Left ventricle myocardium superior (tissue), 1 donor: Measurements from ENCODE around the gene QPCT. TPM values are rescaled to one million over a fixed set of nuclear protein-coding genes. Genes with fewer than 3 reads are reported as not detected.

Source experiments
- ATAC-seq: fragments of 200-7000 bp; cut with Tn5 transposase; one replicate; pipeline ENCODE4 v1.9.1; 2020; ENCODE audit warnings: mild to moderate bottlenecking, moderate library complexity
- DNase-seq: peaks from one replicate; pipeline ENCODE4 v3.0.0-alpha.2; 2020
- intact Hi-C: fragments of 100-400 bp; cut with micrococcal nuclease; formaldehyde crosslinking; loops from one replicate; pipeline ENCODE4 v1.11.0; 2022
- total RNA-seq: library from RNA; stranded (reverse); fragmentation: NEBNext Ultra II Directional; extraction: Animal tissue kit (Norgen Biotek cat#: 25700); gene quantifications from one replicate; pipeline ENCODE4 v1.2.1, GENCODE V29; 2021
- donor health status: DM: no; HTN: yes; CAD: no; lungs with severe emphysema.

The QPCT gene
- total RNA-seq, 1 donor from 2014 or later: 0.77 TPM

DNA sequence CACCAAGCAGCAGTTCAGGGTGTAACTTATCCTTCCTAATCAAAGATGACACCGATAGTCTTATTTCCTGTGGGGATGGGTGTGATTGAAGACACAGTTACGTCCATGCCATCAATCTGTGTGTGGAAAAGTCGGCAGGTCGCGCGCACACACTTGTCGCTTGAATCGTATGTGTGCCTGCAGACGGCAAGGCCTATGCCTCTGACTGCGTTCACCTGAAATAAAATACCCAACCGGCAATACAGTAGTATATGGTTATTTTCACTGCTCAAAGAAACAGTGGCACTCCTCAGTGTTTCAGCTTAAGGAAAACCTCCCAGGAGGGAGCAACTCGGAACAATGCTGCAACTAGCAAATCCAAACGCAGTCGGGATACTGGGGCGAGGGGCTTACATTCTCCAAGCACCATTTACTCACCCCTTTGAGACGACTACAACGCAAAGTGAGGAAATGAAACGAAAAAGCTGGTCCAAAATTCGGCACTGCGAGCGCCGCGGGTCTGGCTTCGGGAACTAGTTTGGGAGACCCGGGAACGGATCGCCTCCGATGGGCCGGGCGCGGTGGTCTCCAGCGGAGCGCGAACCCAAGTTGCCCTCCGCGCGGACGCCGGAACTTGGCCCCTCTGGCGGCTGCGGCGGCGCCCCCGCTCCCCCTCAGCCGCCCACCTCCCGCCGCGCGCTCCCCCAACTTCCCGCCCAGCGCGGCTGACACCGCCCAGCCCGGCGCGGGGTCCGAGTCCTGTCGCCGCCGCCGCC is 20.5 kb upstream of the QPCT start:
- intact Hi-C loops: no loop called here
- DNase-seq (peak; percentile 54), ATAC-seq (peak; percentile 44)

GRCh38 chr2:37324536-37324785 is 20.0 kb upstream of the QPCT start:
- intact Hi-C loops: no loop called here
- ATAC-seq (no peak), DNase-seq (peak; percentile 91)

- intact Hi-C loops: no loop called here
- DNase-seq (no peak), ATAC-seq (peak; percentile 94)
Measured at GRCh38 chr2:37324786-37325624, 19.4 kb upstream of the QPCT start, which contains the start of gene PRKD3. Gene PRKD3 (minus strand): TSS chr2:37324833. CDS start chr2:37316524, 8,309 bp downstream.

GRCh38 chr2:37325625-37326071 is 18.8 kb upstream of the QPCT start:
- intact Hi-C loops: no loop called here
- ATAC-seq (no peak), DNase-seq (peak; percentile 33)

DNA sequence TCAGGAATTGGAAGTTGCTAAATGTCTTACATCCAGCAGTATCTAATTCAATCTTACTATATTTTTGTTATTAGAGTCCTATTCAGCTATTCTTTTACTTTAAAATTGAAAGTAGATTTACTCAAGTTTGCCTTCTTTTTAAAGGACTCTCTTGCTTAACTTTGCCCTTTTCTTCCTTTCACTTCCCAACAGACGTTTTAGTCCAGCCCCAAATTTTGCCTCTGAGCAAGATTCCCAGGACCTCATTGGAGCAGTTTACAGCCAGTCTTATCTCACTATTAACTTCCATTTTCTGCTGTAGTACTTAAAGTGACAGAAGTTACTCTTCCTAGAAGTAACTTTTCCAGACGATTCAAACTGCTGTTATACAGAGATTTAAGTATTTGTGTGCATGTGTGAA is 18.1 kb upstream of the QPCT start:
- intact Hi-C loops: no loop called here
- peak; percentile 52 for ATAC-seq

DNA sequence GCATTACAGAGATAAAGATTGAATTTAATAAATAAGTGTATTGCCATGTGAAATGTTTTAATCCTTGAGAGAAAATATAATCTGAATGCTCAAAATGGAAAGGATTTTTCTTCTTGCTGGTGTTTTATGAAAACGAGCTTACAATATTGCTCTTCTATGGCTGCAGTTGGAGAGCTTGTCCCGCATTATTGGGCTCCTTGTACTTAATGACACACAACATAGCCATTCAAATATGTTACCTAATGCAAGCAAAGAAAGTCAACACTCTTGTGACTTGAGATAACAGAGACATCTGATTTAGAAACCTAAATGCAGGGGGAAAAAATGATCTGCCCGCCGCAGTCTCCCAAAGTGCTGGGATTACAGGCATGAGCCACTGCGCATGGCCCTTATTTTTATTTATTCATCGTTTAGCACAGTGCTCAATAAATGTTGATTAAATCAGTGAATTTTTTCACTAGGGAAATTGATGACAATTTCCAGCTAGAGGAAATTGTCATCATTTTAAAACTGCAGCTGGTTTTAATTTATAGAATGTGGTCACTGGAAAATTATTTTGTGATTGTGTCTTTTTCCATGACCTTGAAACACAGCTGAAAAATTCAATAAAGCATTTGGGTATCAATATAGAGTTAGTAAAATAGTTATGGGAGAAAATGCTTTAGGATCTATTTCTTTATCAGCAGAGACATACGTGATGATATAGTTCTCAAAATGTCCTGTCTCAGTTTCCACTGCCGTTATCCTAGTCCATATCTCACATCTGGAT is 17.4 kb upstream of the QPCT start:
- intact Hi-C loops: no loop called here
- no peak for DNase-seq

More for the DNA sequence above, 18.1 kb upstream of the QPCT start:
- no peak for DNase-seq

DNA sequence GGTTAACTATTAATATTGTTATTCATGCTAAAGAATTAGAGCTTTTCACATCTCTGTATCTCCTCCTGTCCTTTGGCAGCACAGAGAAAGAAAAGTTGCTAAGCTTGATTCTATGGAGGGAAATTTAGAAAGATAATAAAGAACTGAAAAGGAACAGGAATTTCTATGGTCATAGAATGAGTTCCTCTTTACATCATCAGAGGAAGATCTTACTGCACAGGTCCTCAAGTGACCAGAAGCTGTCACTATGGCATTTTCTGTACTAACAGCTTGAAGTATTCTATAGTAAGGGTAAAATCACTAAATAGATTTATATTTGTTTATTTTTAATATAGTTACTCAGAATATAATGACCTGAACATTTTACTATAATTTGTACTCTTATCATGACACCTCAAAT is 13.7 kb upstream of the QPCT start:
- no peak for DNase-seq
- intact Hi-C loops: no loop called here

More for the DNA sequence above, 17.4 kb upstream of the QPCT start:
- ATAC-seq: no peak

DNA sequence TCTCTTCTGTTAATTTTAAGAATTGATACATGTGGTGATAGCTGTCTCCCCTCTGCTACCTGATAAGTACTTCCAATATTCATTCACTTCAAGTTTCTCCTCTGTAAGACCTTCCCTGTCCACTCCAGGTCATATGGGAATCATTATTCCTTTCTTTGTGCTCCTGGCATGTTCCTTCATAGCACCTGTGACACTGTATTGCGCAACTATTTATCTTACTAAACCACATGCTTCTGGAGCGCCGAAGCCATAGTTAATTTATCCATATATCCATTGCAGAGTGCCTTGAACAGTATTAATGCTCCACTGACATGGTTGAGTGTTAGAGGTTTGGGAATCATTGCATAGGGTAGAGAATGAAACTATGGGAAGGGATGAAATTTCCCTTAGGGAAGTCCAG is 11.9 kb upstream of the QPCT start:
- ATAC-seq (no peak), DNase-seq (no peak)
- intact Hi-C loops: no loop called here

More for the DNA sequence above, 13.7 kb upstream of the QPCT start:
- no peak for ATAC-seq

DNA sequence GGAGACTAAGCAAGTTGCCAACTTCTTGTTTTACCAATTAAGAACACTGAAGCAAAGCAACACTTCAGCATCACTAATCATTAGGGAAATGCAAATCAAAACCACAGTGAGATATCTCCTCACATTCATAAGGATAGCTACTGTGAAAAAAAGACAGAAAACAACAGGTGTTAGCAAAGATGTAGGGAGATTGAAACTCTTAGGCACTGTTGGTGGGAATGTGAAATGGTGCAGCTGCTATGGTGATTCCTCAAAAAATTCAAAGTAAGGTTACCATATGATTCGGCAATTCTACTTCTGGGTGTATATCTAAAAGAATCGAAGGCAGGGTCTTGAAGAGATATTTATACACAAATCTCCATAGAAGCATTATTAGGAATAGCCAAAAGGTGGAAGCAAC is 11.2 kb upstream of the QPCT start:
- ATAC-seq: no peak
- intact Hi-C loops: no loop called here
- DNase-seq: no peak

DNA sequence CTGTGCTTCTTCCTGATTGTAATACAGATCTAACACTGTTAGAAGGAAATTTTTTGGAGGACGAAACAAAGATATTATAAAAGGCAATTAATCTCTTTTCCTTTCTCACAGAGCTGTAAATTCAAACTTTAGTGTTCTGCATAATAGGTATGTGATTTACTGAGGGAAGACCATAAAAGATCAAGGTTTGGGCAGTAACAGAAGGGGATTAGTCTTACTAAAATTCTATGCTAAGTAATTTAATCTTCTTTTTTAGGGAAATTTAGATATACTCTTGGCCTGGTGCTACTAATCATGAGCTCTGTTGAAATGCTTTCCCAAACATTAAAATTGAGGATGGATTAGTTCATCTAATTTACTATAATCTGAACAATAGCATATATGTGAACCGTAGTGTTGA is 8.8 kb upstream of the QPCT start:
- DNase-seq: no peak
- intact Hi-C loops: no loop called here
- ATAC-seq: no peak

DNA sequence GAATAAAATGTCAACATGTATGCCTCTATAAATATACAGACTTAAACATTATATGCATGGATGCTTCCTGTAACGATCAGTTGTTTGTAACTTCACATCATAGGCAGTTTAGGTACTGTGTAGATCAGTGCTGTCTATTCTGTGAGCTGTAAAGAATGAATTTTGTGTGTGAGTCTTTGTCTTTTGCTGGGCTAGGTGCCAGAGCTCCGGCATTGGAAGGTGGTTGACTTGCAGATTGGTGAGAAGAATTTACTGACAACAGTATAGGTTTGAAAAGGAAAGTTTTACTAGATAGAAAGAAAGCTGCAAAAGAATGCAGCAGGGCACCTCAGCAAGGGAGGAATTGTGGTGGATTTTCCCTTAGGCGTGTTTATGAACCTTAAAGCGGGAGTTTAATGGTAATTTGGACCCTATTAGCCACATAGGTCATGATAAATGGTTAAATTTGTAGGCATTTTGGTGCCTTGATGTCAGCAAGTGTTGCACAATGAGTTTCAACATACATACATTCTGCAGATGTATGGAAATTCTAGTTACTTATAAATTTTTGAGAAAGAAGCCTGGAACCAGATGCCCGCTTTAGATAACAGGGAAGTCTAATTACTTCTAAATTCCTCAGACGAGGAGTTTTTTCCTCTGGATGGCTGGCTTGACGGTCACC is 6.7 kb upstream of the QPCT start:
- ATAC-seq (no peak), DNase-seq (no peak)
- intact Hi-C loops: no loop called here

- intact Hi-C loops: no loop called here
- DNase-seq (no peak), ATAC-seq (no peak)
Measured at GRCh38 chr2:37338933-37339332, 5.5 kb upstream of the QPCT start.

DNA sequence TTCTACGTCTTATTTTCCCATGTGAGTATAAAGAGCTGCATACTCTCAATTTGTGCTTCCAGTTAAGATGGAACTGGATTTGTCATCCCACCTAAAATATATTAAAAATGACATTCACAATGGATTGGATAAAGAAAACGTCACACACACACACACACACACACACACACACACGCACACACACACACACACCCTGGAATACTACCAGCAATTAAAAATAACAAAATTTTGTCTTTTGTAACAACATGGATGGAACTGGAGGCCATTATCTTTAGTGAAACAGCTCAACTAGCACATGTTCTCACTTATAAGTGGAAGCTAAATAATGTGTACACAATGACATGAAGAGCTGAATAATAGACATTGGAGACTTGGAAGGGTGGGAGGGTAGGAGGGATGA is 3.8 kb upstream of the QPCT start:
- intact Hi-C loops: no loop called here
- DNase-seq (no peak), ATAC-seq (no peak)

- ATAC-seq: peak; percentile 36
- intact Hi-C loops: no loop called here
- peak; percentile 40 for DNase-seq
Measured at GRCh38 chr2:37342591-37343220, 1.7 kb upstream of the QPCT start.

GRCh38 chr2:37343537-37344434 is 644 bp upstream of the QPCT start:
- intact Hi-C loops: no loop called here
- no peak for DNase-seq
- ATAC-seq: peak; percentile 63

- DNase-seq (no peak), ATAC-seq (no peak)
- intact Hi-C loops: no loop called here
Measured at GRCh38 chr2:37348155-37348554, 3.7 kb downstream of the QPCT start.

DNA sequence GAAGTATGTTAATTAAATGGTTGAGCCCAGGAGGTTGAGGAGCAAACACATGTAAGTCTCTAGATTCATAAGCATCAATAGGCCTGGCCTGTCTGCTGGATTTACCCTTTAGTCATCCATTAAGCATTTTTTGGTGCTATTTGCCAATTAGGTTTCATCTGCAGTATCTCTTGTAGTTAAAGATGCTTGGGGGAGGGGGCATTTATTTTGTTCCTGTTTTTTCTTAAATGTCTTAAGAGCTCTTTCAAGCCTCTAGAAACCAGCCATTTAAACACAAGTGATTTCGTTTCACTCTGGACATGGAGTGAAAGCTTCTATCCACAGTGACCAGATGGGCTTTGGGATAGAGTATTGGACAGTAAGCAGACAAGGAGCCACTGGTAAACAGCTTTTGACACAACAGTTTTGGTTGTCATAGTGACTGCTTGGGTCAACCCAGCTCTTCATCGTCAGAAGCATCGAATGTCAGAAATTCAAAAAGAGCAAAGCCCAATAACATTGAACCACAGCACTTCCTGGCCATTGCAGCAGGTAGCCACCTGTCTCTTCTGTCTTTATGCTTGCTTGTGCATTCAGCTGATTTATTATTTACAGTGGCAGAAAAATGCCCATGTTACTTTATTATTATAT is 4.9 kb downstream of the QPCT start:
- intact Hi-C loops: no loop called here
- ATAC-seq (no peak), DNase-seq (no peak)

DNA sequence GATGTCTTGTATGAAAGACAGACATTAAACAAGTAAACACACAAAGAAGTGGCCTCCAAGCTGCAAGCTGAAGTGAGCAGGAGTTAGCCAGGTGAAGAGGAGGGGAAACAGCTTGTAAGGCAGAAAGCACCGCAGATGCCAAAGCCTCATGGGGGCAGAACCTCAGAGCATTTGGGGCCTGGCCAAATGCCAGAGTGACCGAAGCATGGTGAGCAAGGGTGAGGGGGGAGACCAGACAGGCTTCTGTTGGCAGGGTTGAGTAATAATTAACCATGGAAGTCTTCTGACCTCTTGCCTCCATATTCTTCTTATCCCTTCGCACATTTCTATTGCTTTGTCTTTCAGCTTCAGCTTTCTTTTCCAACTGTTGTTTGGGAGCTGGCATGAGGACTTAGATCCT is 5.6 kb downstream of the QPCT start:
- no peak for DNase-seq
- intact Hi-C loops: no loop called here
- ATAC-seq: no peak
